HEK293 (cell line): ENCODE measurements around the gene SLC12A2.

Source experiments
- CTCF ChIA-PET: fragments of 350-600 bp; formaldehyde crosslinking; extraction: SDS; loops from one replicate; lab custom pipeline; 2021; ENCODE audit warnings: antibody characterized with exemption; lab: Yijun Ruan, JAX
- POLR2A ChIA-PET: fragments of 300-600 bp; formaldehyde crosslinking; extraction: SDS; loops from one replicate; lab custom pipeline; 2020; ENCODE audit warnings: antibody characterized with exemption, inconsistent platforms; lab: Yijun Ruan, JAX
- H3K27ac ChIP-seq: fragments of 200-500 bp; sonication (Bioruptor generic); 2 replicates; pipeline ENCODE4 v1.5.1; 2014; ENCODE audit warnings: low read depth, low read length, control low read depth, inconsistent platforms; ENCODE audit errors: extremely low read depth
- H3K36me3 ChIP-seq, 2 experiments: fragments of 200-500 bp in 1 of 2; sonication (Bioruptor generic) in 1 of 2; 1 replicate in 1 of 2; 2 replicates in 1 of 2; pipeline ENCODE4 v1.5.1; 2014 to 2017; ENCODE audit warnings: inconsistent platforms in 2 of 2, low read length in 2 of 2; ENCODE audit not compliant: control insufficient read depth in 2 of 2, insufficient read depth in 1 of 2
- H3K4me1 ChIP-seq: fragments of 200-500 bp; sonication (Bioruptor generic); 2 replicates; pipeline ENCODE4 v1.5.1; 2014; ENCODE audit warnings: mild to moderate bottlenecking, low read length, inconsistent platforms; ENCODE audit not compliant: control insufficient read depth, insufficient read depth
- H3K4me3 ChIP-seq: 2 replicates; pipeline ENCODE4 v1.5.1; 2011; ENCODE audit warnings: low read depth, mild to moderate bottlenecking, control low read depth, low read length, moderate library complexity
- H3K9me3 ChIP-seq: fragments of 200-500 bp; sonication (Bioruptor generic); 2 replicates; pipeline ENCODE4 v1.5.1; 2014; ENCODE audit warnings: low read depth, low read length, inconsistent platforms; ENCODE audit not compliant: control insufficient read depth, insufficient read depth
- AEBP2 ChIP-seq: fragments of 450-650 bp; formaldehyde crosslinking; IDR thresholded peaks from 2 replicates; pipeline ENCODE4 v1.5.1; 2016; ENCODE audit warnings: missing biosample characterization, missing genetic modification characterization, borderline replicate concordance
- GLI4 ChIP-seq: fragments of 450-650 bp; formaldehyde crosslinking; IDR thresholded peaks from 2 replicates; pipeline ENCODE4 v1.5.1; 2016; ENCODE audit warnings: missing biosample characterization, missing genetic modification characterization
- KLF17 ChIP-seq: fragments of 450-650 bp; formaldehyde crosslinking; IDR thresholded peaks from 2 replicates; pipeline ENCODE4 v1.5.1; 2016; ENCODE audit warnings: missing biosample characterization, missing genetic modification characterization
- SCRT2 ChIP-seq: fragments of 450-650 bp; formaldehyde crosslinking; IDR thresholded peaks from 2 replicates; pipeline ENCODE4 v1.5.1; 2016; ENCODE audit warnings: missing biosample characterization, missing genetic modification characterization
- SETDB1 ChIP-seq: IDR thresholded peaks from one replicate; pipeline ENCODE4 v1.6.1; 2017; ENCODE audit warnings: mild to moderate bottlenecking, low read length, moderate library complexity, mixed read lengths; ENCODE audit not compliant: insufficient read length
- YY1 ChIP-seq: fragments of 450-650 bp; formaldehyde crosslinking; IDR thresholded peaks from 2 replicates; pipeline ENCODE4 v1.5.1; 2018; ENCODE audit warnings: missing biosample characterization, missing genetic modification characterization
- ZNF10 ChIP-seq: fragments of 450-650 bp; formaldehyde crosslinking; IDR thresholded peaks from 2 replicates; pipeline ENCODE4 v1.5.1; 2017; ENCODE audit warnings: missing biosample characterization, missing genetic modification characterization
- ZNF112 ChIP-seq: fragments of 450-650 bp; formaldehyde crosslinking; IDR thresholded peaks from 2 replicates; pipeline ENCODE4 v1.5.0; 2017; ENCODE audit warnings: missing biosample characterization, missing genetic modification characterization
- ZNF2 ChIP-seq: fragments of 450-650 bp; formaldehyde crosslinking; IDR thresholded peaks from 2 replicates; pipeline ENCODE4 v1.5.1; 2016; ENCODE audit warnings: missing biosample characterization, missing genetic modification characterization
- ZNF223 ChIP-seq: fragments of 450-650 bp; formaldehyde crosslinking; IDR thresholded peaks from 2 replicates; pipeline ENCODE4 v1.5.1; 2016; ENCODE audit warnings: missing biosample characterization, missing genetic modification characterization
- ZNF292 ChIP-seq: fragments of 450-650 bp; formaldehyde crosslinking; IDR thresholded peaks from 2 replicates; pipeline ENCODE4 v1.5.1; 2016; ENCODE audit warnings: low read depth, missing biosample characterization, missing genetic modification characterization, borderline replicate concordance
- ZNF362 ChIP-seq: fragments of 450-650 bp; formaldehyde crosslinking; IDR thresholded peaks from 2 replicates; pipeline ENCODE4 v1.5.1; 2016; ENCODE audit warnings: missing biosample characterization, missing genetic modification characterization
- ZNF518A ChIP-seq: fragments of 450-650 bp; formaldehyde crosslinking; conservative IDR thresholded peaks from 2 replicates; pipeline ENCODE4 v1.5.1; 2016; ENCODE audit warnings: low read depth, missing biosample characterization, missing genetic modification characterization
- ZNF549 ChIP-seq: fragments of 450-650 bp; IDR thresholded peaks from 2 replicates; pipeline ENCODE4 v1.5.1; 2018; ENCODE audit warnings: missing biosample characterization, missing genetic modification characterization, mild to moderate bottlenecking, inconsistent platforms, moderate library complexity
- ZNF561 ChIP-seq: fragments of 450-650 bp; IDR thresholded peaks from 2 replicates; pipeline ENCODE4 v1.5.1; 2018; ENCODE audit warnings: missing biosample characterization, missing genetic modification characterization, borderline replicate concordance
- ZNF571 ChIP-seq: fragments of 450-650 bp; formaldehyde crosslinking; IDR thresholded peaks from 2 replicates; pipeline ENCODE4 v1.5.0; 2017; ENCODE audit warnings: missing biosample characterization, missing genetic modification characterization
- ZNF585B ChIP-seq: fragments of 450-650 bp; formaldehyde crosslinking; IDR thresholded peaks from 2 replicates; pipeline ENCODE4 v1.5.1; 2016; ENCODE audit warnings: missing biosample characterization, missing genetic modification characterization
- ZNF658 ChIP-seq: fragments of 450-650 bp; formaldehyde crosslinking; IDR thresholded peaks from 2 replicates; pipeline ENCODE4; 2016; ENCODE audit warnings: missing biosample characterization, missing genetic modification characterization
- ZNF76 ChIP-seq: fragments of 450-650 bp; formaldehyde crosslinking; IDR thresholded peaks from 2 replicates; pipeline ENCODE4; 2016; ENCODE audit warnings: low read depth, missing biosample characterization, missing genetic modification characterization, borderline replicate concordance
- ZNF792 ChIP-seq: fragments of 450-650 bp; formaldehyde crosslinking; IDR thresholded peaks from 2 replicates; pipeline ENCODE4 v1.5.1; 2016; ENCODE audit warnings: missing biosample characterization, missing genetic modification characterization
- ZNF830 ChIP-seq: fragments of 450-650 bp; IDR thresholded peaks from 2 replicates; pipeline ENCODE4 v1.5.0; 2018; ENCODE audit warnings: missing biosample characterization, missing genetic modification characterization, low read depth, mild to moderate bottlenecking, moderate library complexity
- ZNF843 ChIP-seq: fragments of 450-650 bp; formaldehyde crosslinking; IDR thresholded peaks from 2 replicates; pipeline ENCODE4 v1.5.1; 2016; ENCODE audit warnings: missing biosample characterization, missing genetic modification characterization
- ZSCAN23 ChIP-seq: fragments of 450-650 bp; formaldehyde crosslinking; IDR thresholded peaks from 2 replicates; pipeline ENCODE4 v1.5.1; 2016; ENCODE audit warnings: missing biosample characterization, missing genetic modification characterization

Gene SLC12A2

GRCh38 chr5:128144491-128144890 lies 60.9 kb downstream of the SLC12A2 start (continued):
- TF ChIP-seq ZNF518A (tag by site-specific recombination): no peak

GRCh38 chr5:128146671-128147070 lies 63.1 kb downstream of the SLC12A2 start:
- POLR2A ChIA-PET: no interaction called here
- TF ChIP-seq YY1 (tag by site-specific recombination) (no peak), SCRT2 (tag by site-specific recombination) (peak; percentile 24; the same call in 1 of the 2 replicates)

GRCh38 chr5:128154943-128155342 lies 71.4 kb downstream of the SLC12A2 start:
- ChIA-PET POLR2A (no interaction called here), CTCF (interaction anchor here (0.6 to 0.7 kb wide), 2 partner anchors 11 to 514 kb away, joined by 3 to 4 read pairs; no protein-coding TSS in a partner anchor)
- H3K36me3 ChIP-seq: peaks cover 24 to 60% of the 10 kb centered on the region in 2 experiments
- H3K4me3 ChIP-seq: no peak overlapping the region
- no peaks in the 10 kb centered on the region for H3K4me1 ChIP-seq
- no peak for TF ChIP-seq ZNF292 (tag by site-specific recombination)
- TF ChIP-seq ZNF658: no peak
- TF ChIP-seq ZNF223 (tag by site-specific recombination): no peak
- TF ChIP-seq AEBP2: no peak
- no peak for TF ChIP-seq ZNF112
- peak; percentile 38; the same call in 1 of the 2 replicates for TF ChIP-seq SCRT2 (tag by site-specific recombination)
- TF ChIP-seq ZNF843 (tag by site-specific recombination): no peak
- TF ChIP-seq ZNF10 (tag by site-specific recombination): no peak
- H3K9me3 ChIP-seq: no peaks in the 10 kb centered on the region
- no peak overlapping the region for H3K27ac ChIP-seq

More at GRCh38 chr5:128146671-128147070, 63.1 kb downstream of the SLC12A2 start:
- Histone ChIP-seq H3K36me3 (peaks cover 18 to 24% of the 10 kb centered on the region in 2 experiments), H3K27ac (no peak overlapping the region), H3K9me3 (no peaks in the 10 kb centered on the region), H3K4me3 (no peak overlapping the region), H3K4me1 (no peaks in the 10 kb centered on the region)
- CTCF ChIA-PET: no interaction called here

GRCh38 chr5:128155776-128156175 lies 72.2 kb downstream of the SLC12A2 start:
- Histone ChIP-seq H3K9me3 (no peaks in the 10 kb centered on the region), H3K4me1 (no peaks in the 10 kb centered on the region), H3K36me3 (peaks cover 24 to 63% of the 10 kb centered on the region in 2 experiments), H3K27ac (no peak overlapping the region), H3K4me3 (no peak overlapping the region)
- CTCF ChIA-PET: interaction anchor here (0.6 to 0.7 kb wide), 2 partner anchors 11 to 515 kb away, joined by 3 to 4 read pairs; no protein-coding TSS in a partner anchor
- POLR2A ChIA-PET: no interaction called here
- TF ChIP-seq SETDB1 (no peak), ZNF362 (tag by site-specific recombination) (no peak), ZNF76 (tag by site-specific recombination) (no peak), GLI4 (tag by site-specific recombination) (no peak), KLF17 (tag by site-specific recombination) (no peak), ZSCAN23 (tag by site-specific recombination) (no peak), ZNF549 (tag by site-specific recombination) (no peak), ZNF2 (no peak), ZNF830 (tag by site-specific recombination) (no peak), ZNF792 (tag by site-specific recombination) (no peak), ZNF561 (tag by site-specific recombination) (no peak), ZNF585B (tag by site-specific recombination) (no peak), ZNF571 (tag by site-specific recombination) (no peak)
